A673 (cell line): ENCODE data around the gene PPT1.

Experiments
- EZH2 ChIP-seq: fragments of 200-600 bp; sonication (generic); IDR thresholded peaks from 2 replicates; pipeline ENCODE4 v1.6.1; 2017; ENCODE audit warnings: borderline replicate concordance, low read depth, mild to moderate bottlenecking, mixed read lengths, antibody characterized with exemption, low read length; ENCODE audit not compliant: poor library complexity, severe bottlenecking
- TF ChIP-seq, protein P1 (sequence below): fragments of 300-800, 200-600 bp; sonication (generic); conservative IDR thresholded peaks from 2 replicates; pipeline ENCODE4 v1.5.1; 2017; ENCODE audit warnings: low read depth, mild to moderate bottlenecking, antibody characterized with exemption, low read length, moderate library complexity, mixed read lengths

- TF ChIP-seq, protein P1, sequence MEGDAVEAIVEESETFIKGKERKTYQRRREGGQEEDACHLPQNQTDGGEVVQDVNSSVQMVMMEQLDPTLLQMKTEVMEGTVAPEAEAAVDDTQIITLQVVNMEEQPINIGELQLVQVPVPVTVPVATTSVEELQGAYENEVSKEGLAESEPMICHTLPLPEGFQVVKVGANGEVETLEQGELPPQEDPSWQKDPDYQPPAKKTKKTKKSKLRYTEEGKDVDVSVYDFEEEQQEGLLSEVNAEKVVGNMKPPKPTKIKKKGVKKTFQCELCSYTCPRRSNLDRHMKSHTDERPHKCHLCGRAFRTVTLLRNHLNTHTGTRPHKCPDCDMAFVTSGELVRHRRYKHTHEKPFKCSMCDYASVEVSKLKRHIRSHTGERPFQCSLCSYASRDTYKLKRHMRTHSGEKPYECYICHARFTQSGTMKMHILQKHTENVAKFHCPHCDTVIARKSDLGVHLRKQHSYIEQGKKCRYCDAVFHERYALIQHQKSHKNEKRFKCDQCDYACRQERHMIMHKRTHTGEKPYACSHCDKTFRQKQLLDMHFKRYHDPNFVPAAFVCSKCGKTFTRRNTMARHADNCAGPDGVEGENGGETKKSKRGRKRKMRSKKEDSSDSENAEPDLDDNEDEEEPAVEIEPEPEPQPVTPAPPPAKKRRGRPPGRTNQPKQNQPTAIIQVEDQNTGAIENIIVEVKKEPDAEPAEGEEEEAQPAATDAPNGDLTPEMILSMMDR: no peak
- TF ChIP-seq EZH2: no peak
Observed at GRCh38 chr1:40114400-40114799, 17.3 kb upstream of the PPT1 start.
